Measurements from ENCODE around the gene APOC3.

Gene APOC3

DNA sequence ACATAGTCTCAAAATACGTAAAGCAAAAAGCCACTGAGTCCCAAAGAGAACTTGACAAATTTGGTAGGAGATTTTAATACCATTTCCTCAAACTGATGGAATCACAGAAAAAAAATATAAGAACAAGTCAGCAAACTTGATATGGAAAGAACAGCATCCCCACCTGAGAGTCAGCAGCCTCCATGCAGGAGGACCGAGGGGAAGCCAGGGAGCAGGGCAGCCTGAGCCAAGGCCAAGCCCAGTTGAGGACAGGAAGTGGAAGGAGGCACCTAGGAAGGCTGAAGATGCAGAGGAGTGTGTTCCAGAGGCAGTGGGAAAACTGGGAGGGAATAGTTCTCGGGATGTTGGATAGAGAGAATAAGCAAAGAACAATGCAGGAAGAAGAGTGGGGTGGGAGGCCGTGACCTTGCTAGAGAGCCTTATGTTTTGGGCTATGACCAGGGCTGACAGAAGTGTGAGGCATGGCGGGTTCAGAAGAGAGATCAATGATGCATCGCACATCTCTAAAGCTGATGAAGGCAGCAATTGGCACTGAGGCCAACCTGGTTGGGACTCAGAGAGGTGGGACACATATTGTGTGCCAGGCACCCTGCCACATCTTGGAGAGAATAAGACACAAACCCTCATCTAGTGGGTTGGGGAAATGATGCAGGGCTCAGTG, 22.0 kb upstream of the APOC3 start:
- Histone ChIP-seq H3K9ac (ENCODE audit: insufficient read length, low read depth) (no peak overlapping the region), H3K4me3 (ENCODE audit: insufficient read length, low read depth) (no peak overlapping the region)
- TF ChIP-seq YY1 (IDR thresholded peaks at IDR 0.05; ENCODE audit: insufficient read depth, insufficient read length) (no peak), ZNF274 (IDR thresholded peaks at IDR 0.05; ENCODE audit: low read depth, low read length) (no peak), SUZ12 (IDR thresholded peaks at IDR 0.05; ENCODE audit: extremely low read depth, insufficient read depth, insufficient read length) (no peak)

DNA sequence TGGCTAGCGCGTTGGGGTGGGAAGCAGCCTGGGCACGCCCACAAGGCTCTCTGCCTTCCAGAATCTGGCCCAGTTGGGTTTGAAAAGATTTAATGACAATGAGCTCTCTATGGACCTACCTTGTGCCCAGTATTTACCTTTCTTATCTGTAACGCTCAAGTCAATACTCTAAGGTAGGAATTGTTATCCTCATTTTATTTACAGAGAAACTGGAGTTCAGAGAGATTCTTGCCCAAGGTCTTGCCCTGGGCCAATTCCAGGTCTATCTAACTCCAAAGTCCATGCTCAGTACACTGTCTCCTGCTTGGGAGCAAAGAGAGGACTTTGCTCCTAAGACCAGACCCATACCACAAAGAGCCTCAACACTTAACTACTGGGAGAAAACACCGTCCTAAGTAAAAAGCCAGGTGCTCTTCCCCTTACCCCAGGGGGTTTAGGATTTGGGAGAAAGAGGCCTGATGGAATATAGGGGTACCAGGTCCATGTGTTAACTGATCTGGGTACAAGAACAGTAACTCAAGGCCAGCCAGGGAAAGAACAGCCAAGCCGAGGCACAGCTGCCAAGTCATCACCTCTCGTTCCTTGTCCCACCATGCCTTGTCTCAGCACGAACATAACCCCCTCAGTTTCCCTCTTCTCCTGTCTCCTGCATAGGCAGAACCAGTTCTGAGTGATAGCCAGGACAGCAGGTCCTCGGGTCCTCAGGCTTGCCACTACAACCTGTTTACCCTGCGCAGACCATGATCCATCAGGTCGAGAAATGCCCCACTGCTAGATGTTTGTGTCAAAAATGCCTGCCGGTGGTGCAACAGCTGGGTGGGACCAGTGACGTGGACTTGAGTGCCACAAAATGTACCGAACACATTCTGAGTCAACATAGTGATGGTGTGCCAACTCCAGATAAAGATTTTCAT, 21.2 kb upstream of the APOC3 start:
- H3K4me3 ChIP-seq (ENCODE audit: insufficient read length, low read depth) = no peak overlapping the region
- DNase-seq (ENCODE audit: low read depth, low spot score) = no peak
- no peaks in the 10 kb centered on the region for H3K4me1 ChIP-seq (ENCODE audit: insufficient read depth, insufficient read length)
- no peaks in the 10 kb centered on the region for H3K27me3 ChIP-seq (ENCODE audit: insufficient read depth, insufficient read length)
- no peak overlapping the region for H3K9ac ChIP-seq (ENCODE audit: insufficient read length, low read depth)
- TF ChIP-seq ZNF274 (IDR thresholded peaks at IDR 0.05; ENCODE audit: low read depth, low read length) = no peak
- no peak for TF ChIP-seq SUZ12 (IDR thresholded peaks at IDR 0.05; ENCODE audit: extremely low read depth, insufficient read depth, insufficient read length)
- TF ChIP-seq YY1 (IDR thresholded peaks at IDR 0.05; ENCODE audit: insufficient read depth, insufficient read length) = no peak
- H3K36me3 ChIP-seq (ENCODE audit: insufficient read depth, insufficient read length, low read length) = no peaks in the 10 kb centered on the region
- no peaks in the 10 kb centered on the region for H3K9me3 ChIP-seq (ENCODE audit: insufficient read depth, low read length)

More for the DNA sequence above, 22.0 kb upstream of the APOC3 start:
- H3K9me3 ChIP-seq (ENCODE audit: insufficient read depth, low read length) = no peaks in the 10 kb centered on the region
- H3K27me3 ChIP-seq (ENCODE audit: insufficient read depth, insufficient read length) = no peaks in the 10 kb centered on the region
- no peak for DNase-seq (ENCODE audit: low read depth, low spot score)
- H3K4me1 ChIP-seq (ENCODE audit: insufficient read depth, insufficient read length) = no peaks in the 10 kb centered on the region
- no peaks in the 10 kb centered on the region for H3K36me3 ChIP-seq (ENCODE audit: insufficient read depth, insufficient read length, low read length)

DNA sequence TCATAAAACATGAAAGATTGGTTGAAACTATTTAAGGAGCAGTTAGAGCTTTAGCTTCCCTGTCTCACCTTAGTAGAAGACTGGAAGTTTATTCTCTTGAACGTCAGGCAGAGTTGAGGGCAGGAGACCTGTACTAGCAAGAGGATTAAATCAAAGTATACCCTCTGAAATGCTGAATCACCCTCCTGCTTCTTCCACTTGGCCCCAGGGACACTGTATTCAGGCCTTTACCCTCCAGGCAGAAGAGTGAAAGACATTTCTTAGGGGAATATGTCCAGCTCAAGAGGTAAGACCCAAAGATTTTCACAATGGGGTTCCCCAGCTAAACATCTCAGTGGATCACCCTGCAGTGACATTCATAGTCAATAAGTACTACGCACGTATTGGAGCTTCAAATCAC, 18.5 kb upstream of the APOC3 start:
- Histone ChIP-seq H3K9me3 (ENCODE audit: insufficient read depth, low read length) (no peaks in the 10 kb centered on the region), H3K27me3 (ENCODE audit: insufficient read depth, insufficient read length) (no peaks in the 10 kb centered on the region), H3K4me3 (ENCODE audit: insufficient read length, low read depth) (no peak overlapping the region), H3K4me1 (ENCODE audit: insufficient read depth, insufficient read length) (no peaks in the 10 kb centered on the region), H3K36me3 (ENCODE audit: insufficient read depth, insufficient read length, low read length) (no peaks in the 10 kb centered on the region), H3K9ac (ENCODE audit: insufficient read length, low read depth) (no peak overlapping the region)
- no peak for DNase-seq (ENCODE audit: low read depth, low spot score)
- no peak for TF ChIP-seq SUZ12 (IDR thresholded peaks at IDR 0.05; ENCODE audit: extremely low read depth, insufficient read depth, insufficient read length)
- TF ChIP-seq ZNF274 (IDR thresholded peaks at IDR 0.05; ENCODE audit: low read depth, low read length) = no peak
- TF ChIP-seq YY1 (IDR thresholded peaks at IDR 0.05; ENCODE audit: insufficient read depth, insufficient read length) = no peak

DNA sequence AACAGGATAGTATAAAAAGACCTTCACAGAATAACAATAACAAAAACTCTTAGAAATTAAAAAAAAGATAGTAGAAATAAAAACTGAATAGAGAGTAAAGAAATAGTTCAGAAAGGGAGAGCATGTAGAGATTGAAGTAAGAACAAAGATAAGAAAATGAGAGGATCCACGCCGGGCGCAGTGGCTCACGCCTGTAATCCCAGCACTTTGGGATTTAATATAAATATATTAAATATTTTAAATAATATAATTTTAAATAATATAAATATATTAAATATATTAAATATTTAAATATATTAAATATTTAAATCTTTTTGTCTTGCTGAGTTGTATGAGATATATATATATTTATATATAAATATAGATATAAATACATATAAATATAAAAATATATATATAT, 17.6 kb upstream of the APOC3 start:
- Histone ChIP-seq H3K4me3 (ENCODE audit: insufficient read length, low read depth) (no peak overlapping the region), H3K36me3 (ENCODE audit: insufficient read depth, insufficient read length, low read length) (no peaks in the 10 kb centered on the region), H3K9ac (ENCODE audit: insufficient read length, low read depth) (no peak overlapping the region), H3K4me1 (ENCODE audit: insufficient read depth, insufficient read length) (no peaks in the 10 kb centered on the region), H3K9me3 (ENCODE audit: insufficient read depth, low read length) (no peaks in the 10 kb centered on the region), H3K27me3 (ENCODE audit: insufficient read depth, insufficient read length) (no peaks in the 10 kb centered on the region)
- TF ChIP-seq YY1 (IDR thresholded peaks at IDR 0.05; ENCODE audit: insufficient read depth, insufficient read length) = no peak
- no peak for TF ChIP-seq SUZ12 (IDR thresholded peaks at IDR 0.05; ENCODE audit: extremely low read depth, insufficient read depth, insufficient read length)
- TF ChIP-seq ZNF274 (IDR thresholded peaks at IDR 0.05; ENCODE audit: low read depth, low read length) = no peak
- no peak for DNase-seq (ENCODE audit: low read depth, low spot score)

DNA sequence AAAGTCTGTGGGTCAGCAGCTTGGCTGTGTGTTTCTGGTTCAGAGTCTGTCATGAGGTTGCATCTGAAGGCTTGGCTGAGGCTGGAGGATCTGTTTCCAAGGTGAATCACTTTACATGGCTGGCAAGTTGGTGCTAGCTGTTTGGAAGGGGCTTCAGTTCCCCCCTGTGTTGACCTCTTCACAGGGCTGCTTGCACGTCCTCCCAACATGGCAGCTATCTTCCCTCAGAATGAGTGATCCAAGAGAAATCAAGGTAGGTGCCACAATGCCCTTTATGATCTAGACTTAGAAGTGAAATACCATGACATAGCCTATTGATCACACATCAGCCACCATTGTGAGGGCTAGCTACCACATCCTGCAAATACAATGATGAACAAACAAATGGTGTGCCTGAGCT, 16.5 kb upstream of the APOC3 start:
- Histone ChIP-seq H3K4me1 (ENCODE audit: insufficient read depth, insufficient read length) (no peaks in the 10 kb centered on the region), H3K9me3 (ENCODE audit: insufficient read depth, low read length) (no peaks in the 10 kb centered on the region), H3K9ac (ENCODE audit: insufficient read length, low read depth) (no peak overlapping the region), H3K27me3 (ENCODE audit: insufficient read depth, insufficient read length) (no peaks in the 10 kb centered on the region), H3K36me3 (ENCODE audit: insufficient read depth, insufficient read length, low read length) (no peaks in the 10 kb centered on the region), H3K4me3 (ENCODE audit: insufficient read length, low read depth) (no peak overlapping the region)
- no peak for DNase-seq (ENCODE audit: low read depth, low spot score)
- no peak for TF ChIP-seq ZNF274 (IDR thresholded peaks at IDR 0.05; ENCODE audit: low read depth, low read length)
- TF ChIP-seq YY1 (IDR thresholded peaks at IDR 0.05; ENCODE audit: insufficient read depth, insufficient read length) = no peak
- no peak for TF ChIP-seq SUZ12 (IDR thresholded peaks at IDR 0.05; ENCODE audit: extremely low read depth, insufficient read depth, insufficient read length)

DNA sequence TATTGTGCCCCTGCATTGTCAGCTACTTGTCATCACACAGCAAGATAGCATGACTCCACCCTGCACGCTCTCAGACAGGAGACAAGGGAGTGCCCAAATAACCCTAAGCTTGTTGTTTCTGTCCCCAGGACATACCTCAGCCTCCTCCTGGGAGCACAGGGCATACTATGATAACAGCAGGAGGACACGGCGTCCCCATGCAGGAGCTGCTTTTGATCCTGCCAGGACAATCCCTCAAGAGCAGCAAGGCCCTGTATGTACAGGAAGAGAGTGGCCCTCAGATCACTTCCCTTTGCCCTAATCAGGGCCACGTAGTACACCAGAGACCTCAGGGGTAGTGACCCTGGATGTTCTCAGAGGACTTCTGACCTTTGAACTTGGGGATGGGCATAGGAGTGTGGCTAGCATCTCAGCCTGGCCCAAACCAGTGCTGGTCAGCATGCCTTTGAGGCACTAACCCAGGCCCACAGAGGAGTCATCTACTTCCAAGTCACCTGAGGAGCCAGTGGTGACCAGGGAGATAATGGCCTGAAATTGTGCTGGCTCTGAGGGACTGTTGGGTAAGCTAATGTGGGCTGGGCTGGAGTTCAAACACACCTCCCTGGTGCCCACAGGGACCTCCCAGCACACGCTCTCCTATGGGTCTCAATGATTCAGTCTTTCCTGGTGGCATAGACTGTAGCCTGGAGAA, 15.8 kb upstream of the APOC3 start:
- no peaks in the 10 kb centered on the region for H3K27me3 ChIP-seq (ENCODE audit: insufficient read depth, insufficient read length)
- H3K4me1 ChIP-seq (ENCODE audit: insufficient read depth, insufficient read length) = no peaks in the 10 kb centered on the region
- TF ChIP-seq YY1 (IDR thresholded peaks at IDR 0.05; ENCODE audit: insufficient read depth, insufficient read length) (no peak), SUZ12 (IDR thresholded peaks at IDR 0.05; ENCODE audit: extremely low read depth, insufficient read depth, insufficient read length) (no peak), ZNF274 (IDR thresholded peaks at IDR 0.05; ENCODE audit: low read depth, low read length) (no peak)
- H3K9ac ChIP-seq (ENCODE audit: insufficient read length, low read depth) = no peak overlapping the region
- H3K4me3 ChIP-seq (ENCODE audit: insufficient read length, low read depth) = no peak overlapping the region
- H3K36me3 ChIP-seq (ENCODE audit: insufficient read depth, insufficient read length, low read length) = no peaks in the 10 kb centered on the region
- no peaks in the 10 kb centered on the region for H3K9me3 ChIP-seq (ENCODE audit: insufficient read depth, low read length)
- DNase-seq (ENCODE audit: low read depth, low spot score) = no peak

DNA sequence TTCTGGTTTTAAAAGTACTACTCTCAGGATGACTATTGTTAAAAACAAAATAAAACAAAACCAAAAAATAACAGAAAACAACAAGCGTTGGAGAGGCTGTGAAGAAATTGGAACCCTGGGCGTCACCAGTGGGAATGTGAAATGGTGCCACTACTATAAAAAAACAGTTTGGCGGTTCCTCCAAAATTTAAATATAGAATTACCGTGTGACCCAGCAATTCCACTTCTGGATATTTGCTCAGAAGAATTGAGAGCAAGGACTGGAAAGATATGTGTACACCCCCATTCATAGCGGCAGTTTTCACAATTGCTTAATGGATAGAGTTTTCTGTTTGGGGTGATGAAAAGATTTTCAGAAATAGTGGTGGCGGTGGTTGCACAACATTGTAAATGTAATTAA, 15.2 kb upstream of the APOC3 start:
- no peaks in the 10 kb centered on the region for H3K9me3 ChIP-seq (ENCODE audit: insufficient read depth, low read length)
- no peaks in the 10 kb centered on the region for H3K4me1 ChIP-seq (ENCODE audit: insufficient read depth, insufficient read length)
- no peak for DNase-seq (ENCODE audit: low read depth, low spot score)
- H3K36me3 ChIP-seq (ENCODE audit: insufficient read depth, insufficient read length, low read length) = no peaks in the 10 kb centered on the region
- TF ChIP-seq SUZ12 (IDR thresholded peaks at IDR 0.05; ENCODE audit: extremely low read depth, insufficient read depth, insufficient read length) (no peak), ZNF274 (IDR thresholded peaks at IDR 0.05; ENCODE audit: low read depth, low read length) (no peak), YY1 (IDR thresholded peaks at IDR 0.05; ENCODE audit: insufficient read depth, insufficient read length) (no peak)
- H3K9ac ChIP-seq (ENCODE audit: insufficient read length, low read depth) = no peak overlapping the region
- no peaks in the 10 kb centered on the region for H3K27me3 ChIP-seq (ENCODE audit: insufficient read depth, insufficient read length)
- H3K4me3 ChIP-seq (ENCODE audit: insufficient read length, low read depth) = no peak overlapping the region
